GM12873 (cell line): ENCODE measurements around the gene PHC2.

Source experiments
- TF ChIP-seq, protein P1 (sequence below): IDR thresholded peaks from 2 replicates; pipeline ENCODE4 v1.5.1; 2012; ENCODE audit warnings: low read depth, mild to moderate bottlenecking, moderate library complexity, low read length, control low read depth; ENCODE audit not compliant: insufficient read depth; ENCODE audit errors: missing control alignments

Gene PHC2

DNA sequence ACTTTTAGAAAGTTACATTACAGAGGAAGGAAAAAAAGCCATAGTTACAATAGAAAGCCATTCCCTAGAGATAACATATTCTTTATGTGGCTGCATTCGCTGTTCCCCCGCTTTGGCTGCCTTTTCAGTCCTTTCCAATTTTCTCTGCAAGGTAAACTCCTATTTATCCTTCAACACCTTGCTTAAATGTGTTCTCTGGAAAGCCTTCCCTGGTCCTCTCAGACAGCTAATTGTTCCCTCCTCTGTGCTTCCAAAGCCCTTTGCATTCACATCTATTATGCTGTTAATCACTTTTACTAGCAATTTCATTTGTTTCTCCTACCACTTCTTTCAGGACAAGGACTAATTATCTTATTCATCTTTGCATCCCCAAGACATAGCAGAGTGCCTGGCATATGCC lies 1.6 kb downstream of the PHC2 start:
- TF ChIP-seq, protein P1, sequence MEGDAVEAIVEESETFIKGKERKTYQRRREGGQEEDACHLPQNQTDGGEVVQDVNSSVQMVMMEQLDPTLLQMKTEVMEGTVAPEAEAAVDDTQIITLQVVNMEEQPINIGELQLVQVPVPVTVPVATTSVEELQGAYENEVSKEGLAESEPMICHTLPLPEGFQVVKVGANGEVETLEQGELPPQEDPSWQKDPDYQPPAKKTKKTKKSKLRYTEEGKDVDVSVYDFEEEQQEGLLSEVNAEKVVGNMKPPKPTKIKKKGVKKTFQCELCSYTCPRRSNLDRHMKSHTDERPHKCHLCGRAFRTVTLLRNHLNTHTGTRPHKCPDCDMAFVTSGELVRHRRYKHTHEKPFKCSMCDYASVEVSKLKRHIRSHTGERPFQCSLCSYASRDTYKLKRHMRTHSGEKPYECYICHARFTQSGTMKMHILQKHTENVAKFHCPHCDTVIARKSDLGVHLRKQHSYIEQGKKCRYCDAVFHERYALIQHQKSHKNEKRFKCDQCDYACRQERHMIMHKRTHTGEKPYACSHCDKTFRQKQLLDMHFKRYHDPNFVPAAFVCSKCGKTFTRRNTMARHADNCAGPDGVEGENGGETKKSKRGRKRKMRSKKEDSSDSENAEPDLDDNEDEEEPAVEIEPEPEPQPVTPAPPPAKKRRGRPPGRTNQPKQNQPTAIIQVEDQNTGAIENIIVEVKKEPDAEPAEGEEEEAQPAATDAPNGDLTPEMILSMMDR: no peak

GRCh38 chr1:33428661-33429060 lies 2.2 kb downstream of the PHC2 start:
- TF ChIP-seq, protein P1: no peak

GRCh38 chr1:33426916-33427315 lies 4.0 kb downstream of the PHC2 start:
- TF ChIP-seq, protein P1: no peak

- TF ChIP-seq, protein P1: no peak
These were observed 5.0 kb downstream of the PHC2 start for GRCh38 chr1:33425900-33426299.

GRCh38 chr1:33424610-33425009 lies 6.3 kb downstream of the PHC2 start:
- TF ChIP-seq, protein P1: no peak

DNA sequence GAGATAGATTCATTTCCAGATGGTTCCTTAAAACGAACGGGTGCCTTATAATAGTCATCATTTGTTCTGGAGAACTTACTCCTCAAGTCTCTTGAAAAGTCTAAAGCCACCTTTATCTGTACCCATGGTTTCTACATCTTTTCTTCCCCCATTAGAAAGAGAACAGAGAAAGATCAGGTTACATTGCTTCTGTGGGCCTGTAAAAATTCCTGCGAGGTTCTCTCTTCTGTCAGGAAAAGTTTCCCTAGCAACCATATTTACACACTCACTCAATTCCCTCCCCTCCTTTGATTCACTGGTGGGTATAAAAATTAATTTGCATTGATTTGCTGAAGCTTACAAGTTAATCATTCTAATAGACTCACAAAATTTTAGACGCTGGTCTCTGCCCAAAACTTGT lies 6.7 kb downstream of the PHC2 start:
- TF ChIP-seq, protein P1: no peak

DNA sequence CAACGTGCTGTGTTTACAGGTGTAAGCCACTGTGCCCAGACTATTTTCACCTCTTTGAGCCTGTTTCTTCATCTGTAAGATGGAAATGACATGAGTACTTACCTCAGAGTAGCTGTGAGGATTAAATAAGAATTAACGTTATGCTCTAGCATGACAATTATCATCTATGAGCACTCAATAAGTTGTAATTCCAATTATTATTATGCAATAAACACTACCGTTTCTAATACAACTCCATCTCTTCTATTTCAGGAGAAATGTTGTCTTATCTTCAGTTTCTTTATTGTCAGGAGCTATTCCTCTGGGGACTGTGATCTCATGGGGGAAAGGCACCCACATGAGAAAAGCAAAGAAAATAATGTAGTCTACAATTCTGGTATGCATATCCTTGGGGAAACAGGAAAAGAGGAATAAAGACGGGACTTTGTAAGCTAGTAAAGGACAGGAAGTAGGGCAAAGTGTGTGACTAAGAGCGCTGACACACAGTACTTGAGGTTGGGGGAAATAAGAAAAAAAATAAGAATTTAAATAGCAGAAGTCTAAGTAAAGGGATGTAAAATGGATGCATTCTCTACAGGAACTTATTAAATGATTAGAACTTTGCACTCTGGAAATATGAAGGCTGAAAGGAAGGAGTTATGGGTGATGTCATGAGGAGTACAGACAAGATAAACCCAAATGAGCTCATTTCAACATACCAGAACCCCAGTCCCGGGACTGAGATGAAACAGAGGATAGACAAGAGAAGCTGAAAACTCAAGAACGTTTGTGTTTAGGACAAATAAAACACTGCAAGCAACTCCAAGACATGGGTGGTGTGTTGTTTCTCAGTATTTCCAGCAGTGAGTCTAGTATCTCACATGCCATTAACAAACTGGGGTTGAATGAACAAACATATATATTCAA lies 9.8 kb downstream of the PHC2 start:
- TF ChIP-seq, protein P1: no peak
